K562 (cell line): ENCODE data around the gene PLCB4. TPM values are rescaled to one million over a fixed set of nuclear protein-coding genes. Genes with fewer than 3 reads are reported as not detected.

Experiments
- ATAC-seq: fragments of 200-7000 bp; cut with Tn5 transposase; 3 replicates; pipeline ENCODE4 v1.9.1; 2020; ENCODE audit warnings: moderate library complexity
- BruUV-seq: library from RNA; stranded (reverse); fragments of 400-500 nt; replicated peaks from 2 replicates; lab custom pipeline; 2021; lab: Mats Ljungman, UMichigan
- CTCF ChIA-PET: fragments of 300-600 bp; formaldehyde crosslinking; extraction: SDS; loops from one replicate; lab custom pipeline; 2021; ENCODE audit warnings: low intra/inter-chr PET ratio; lab: Yijun Ruan, JAX
- POLR2A ChIA-PET: fragments of 300-600, 350-650 bp; sonication (Branson Sonifier 250); formaldehyde crosslinking; extraction: SDS; loops from one replicate; lab custom pipeline; 2021; ENCODE audit warnings: antibody characterized with exemption, inconsistent platforms; lab: Yijun Ruan, JAX
- DNase-seq, 4 experiments: peaks; one replicate each; pipeline versions ENCODE4 v3.0.0 to v3.0.0-alpha.2; 2011 to 2018; ENCODE audit warnings: low spot score in 3 of 4, mixed read lengths in 3 of 4; ENCODE audit errors: extremely low read depth in 1 of 4
- FAIRE-seq: peaks from 2 replicates; lab custom pipeline; 2011; peaks lifted over from hg19 to GRCh38; lab: Jason Lieb, UNC
- H2AFZ ChIP-seq: 2 replicates; pipeline ENCODE4 v1.6.0; 2011; ENCODE audit warnings: low read depth, low read length, control low read depth, inconsistent platforms
- H3K27ac ChIP-seq: fragments of 200-600 bp; 3 replicates; pipeline ENCODE4 v1.8.0; 2011; ENCODE audit warnings: low read depth, mild to moderate bottlenecking, control low read depth, inconsistent platforms, low read length, moderate library complexity, mixed read lengths; ENCODE audit errors: extremely low read depth
- H3K27me3 ChIP-seq, 2 experiments: fragments of 300-600 bp in 1 of 2; 2 replicates in 1 of 2; 3 replicates in 1 of 2; pipeline versions ENCODE4 v1.6.0 to v1.8.0; 2011; ENCODE audit warnings: inconsistent platforms in 2 of 2, low read length in 2 of 2, mild to moderate bottlenecking in 1 of 2, mixed read lengths in 1 of 2, moderate library complexity in 1 of 2; ENCODE audit not compliant: control insufficient read depth in 2 of 2, insufficient read depth in 2 of 2
- H3K36me3 ChIP-seq: fragments of 300-600 bp; 3 replicates; pipeline ENCODE4 v1.8.0; 2011; ENCODE audit warnings: mild to moderate bottlenecking, low read length, inconsistent platforms; ENCODE audit not compliant: control insufficient read depth, insufficient read depth
- H3K4me1 ChIP-seq, 2 experiments: fragments of 200-600 bp in 1 of 2; replicated peaks in 1 of 2; 2 replicates in 1 of 2; 3 replicates in 1 of 2; pipeline versions ENCODE4 v1.5.1 to v1.8.0; 2011; ENCODE audit warnings: inconsistent platforms in 2 of 2, low read length in 2 of 2, mild to moderate bottlenecking in 1 of 2, mixed read lengths in 1 of 2, moderate library complexity in 1 of 2; ENCODE audit not compliant: control insufficient read depth in 2 of 2, insufficient read depth in 2 of 2
- H3K4me2 ChIP-seq: 2 replicates; pipeline ENCODE4 v1.6.1; 2011; ENCODE audit warnings: low read length, control low read depth, inconsistent platforms, mixed read lengths; ENCODE audit not compliant: insufficient read depth
- H3K4me3 ChIP-seq: fragments of 200-600 bp; sonication (generic), shearing (Covaris generic); 2 replicates; pipeline ENCODE4 v1.5.1; 2016; ENCODE audit warnings: control low read depth, inconsistent platforms
- H3K79me2 ChIP-seq: fragments of 200-600 bp; 3 replicates; pipeline ENCODE4 v1.8.0; 2011; ENCODE audit warnings: low read length, inconsistent platforms; ENCODE audit not compliant: control insufficient read depth, insufficient read depth
- H3K9ac ChIP-seq, 2 experiments: 2 replicates each; pipeline versions ENCODE4 v1.6.0 to v1.6.1; 2011; ENCODE audit warnings: low read depth in 2 of 2, low read length in 2 of 2, control low read depth in 1 of 2, inconsistent platforms in 1 of 2, mild to moderate bottlenecking in 1 of 2, mixed read lengths in 1 of 2; ENCODE audit not compliant: insufficient read depth in 1 of 2
- H3K9me1 ChIP-seq: one replicate; pipeline ENCODE4 v1.6.0; 2011; ENCODE audit warnings: inconsistent platforms, mild to moderate bottlenecking, low read length, moderate library complexity; ENCODE audit not compliant: control insufficient read depth, insufficient read depth
- H3K9me3 ChIP-seq: replicated peaks from 2 replicates; pipeline ENCODE4 v1.5.1; 2011; ENCODE audit warnings: low read depth, low read length, inconsistent platforms; ENCODE audit not compliant: control insufficient read depth, insufficient read depth
- H4K20me1 ChIP-seq: replicated peaks from 2 replicates; pipeline ENCODE4 v1.6.1; 2011; ENCODE audit warnings: low read length, inconsistent platforms, mixed read lengths; ENCODE audit not compliant: control insufficient read depth, insufficient read depth
- FOXM1 ChIP-seq, 2 experiments: fragments of 450-650 bp in 1 of 2; sonication (generic) in 1 of 2; formaldehyde crosslinking in 1 of 2; IDR thresholded peaks; 2 replicates each; pipeline versions ENCODE4 v1.6.1 to v1.9.0; 2017 to 2022; ENCODE audit warnings: low read depth in 2 of 2, mild to moderate bottlenecking in 2 of 2, missing genetic modification reagents in 1 of 2, moderate library complexity in 1 of 2
- IRF2 ChIP-seq: sonication (generic); formaldehyde crosslinking; IDR thresholded peaks from 2 replicates; pipeline ENCODE4 v1.8.1; 2022; ENCODE audit warnings: mild to moderate bottlenecking, missing genetic modification reagents
- SETDB1 ChIP-seq: IDR thresholded peaks from one replicate; pipeline ENCODE4 v1.6.1; 2012; ENCODE audit warnings: low read length, control low read depth, inconsistent platforms
- ZBTB8A ChIP-seq: fragments of 450-650 bp; IDR thresholded peaks from 2 replicates; pipeline ENCODE4 v1.6.1; 2018; ENCODE audit warnings: mild to moderate bottlenecking, moderate library complexity; ENCODE audit not compliant: partially characterized antibody
- ZNF695 ChIP-seq: fragments of 450-650 bp; formaldehyde crosslinking; IDR thresholded peaks from 2 replicates; pipeline ENCODE4 v1.4.0; 2020; ENCODE audit warnings: mild to moderate bottlenecking, moderate library complexity
- ZNF780A ChIP-seq: fragments of 250-450 bp; sonication (Bioruptor Pico); IDR thresholded peaks from 2 replicates; pipeline ENCODE4 v1.5.0; 2021; ENCODE audit warnings: mild to moderate bottlenecking
- WGBS: fragments of 100-300 bp; shearing (Covaris generic); methylation state at CpG from one replicate; pipeline ENCODE4 v1.1.6; 2016; ENCODE audit warnings: low coverage, mixed read lengths; ENCODE audit not compliant: insufficient coverage; ENCODE audit errors: missing lambda C conversion rate; 5-methylcytosine and 5-hydroxymethylcytosine counted together
- in situ Hi-C: fragments of 300-500 bp; cut with MboI; formaldehyde crosslinking; loops from 4 replicates; pipeline ENCODE4 v1.15.0; 2018; ENCODE audit warnings: inconsistent platforms, mixed read lengths
- intact Hi-C: fragments of 100-400 bp; cut with micrococcal nuclease; formaldehyde crosslinking; loops from 2 replicates; pipeline ENCODE4 v1.14.2; 2022
- polyA plus RNA-seq, 8 experiments: library from polyadenylated mRNA; depleted of rRNA in 4 of 8; stranded (reverse) in 5 of 8; unstranded in 3 of 8; fragments of >200 nt; fragmentation: Nextera tagmentation in 2 of 8; fragmentation: Illumina TruSeq in 1 of 8; extraction: Ambion mirVana in 2 of 8; extraction: Trizol in 1 of 8; gene quantifications; 2 replicates each; pipeline versions ENCODE4 v1.2.1 to v1.2.3, GENCODE V29; 2011 to 2014; ENCODE audit warnings: inconsistent platforms in 1 of 8, missing spikeins in 1 of 8
- total RNA-seq, 7 experiments: library from RNA; depleted of rRNA in 6 of 7; stranded (reverse); fragments of >200 nt in 6 of 7; fragmentation: Illumina TruSeq in 2 of 7; extraction: Trizol in 2 of 7; gene quantifications; 2 replicates each; pipeline versions ENCODE4 v1.2.1 to v1.2.3, GENCODE V29; 2011 to 2021; ENCODE audit warnings: low replicate concordance in 1 of 7
- TF ChIP-seq, protein P1 (sequence below): fragments of 250-450 bp; sonication (Bioruptor Pico); IDR thresholded peaks from 2 replicates; pipeline ENCODE4 v1.4.0; 2020
- TF ChIP-seq, protein P2 (sequence below): fragments of 250-450 bp; sonication (Bioruptor Pico); IDR thresholded peaks from 2 replicates; pipeline ENCODE4 v1.8.0; 2021; ENCODE audit warnings: moderate library complexity, mild to moderate bottlenecking, inconsistent platforms
- TF ChIP-seq, protein P3 (sequence below): fragments of 250-450 bp; sonication (Bioruptor Pico); IDR thresholded peaks from 2 replicates; pipeline ENCODE4 v1.8.0; 2022; ENCODE audit warnings: moderate library complexity, mild to moderate bottlenecking, inconsistent platforms
- TF ChIP-seq, protein P4 (sequence below): fragments of 450-650 bp; IDR thresholded peaks from 2 replicates; pipeline ENCODE4 v1.6.1; 2016; ENCODE audit warnings: borderline replicate concordance

PLCB4 gene
- total and polyA plus RNA-seq, 9 of the 15 experiments (the other 6 are each of a cell fraction or from before 2014, with no cell fraction given), result 0.20 to 2.9 (median 0.52) TPM

DNA sequence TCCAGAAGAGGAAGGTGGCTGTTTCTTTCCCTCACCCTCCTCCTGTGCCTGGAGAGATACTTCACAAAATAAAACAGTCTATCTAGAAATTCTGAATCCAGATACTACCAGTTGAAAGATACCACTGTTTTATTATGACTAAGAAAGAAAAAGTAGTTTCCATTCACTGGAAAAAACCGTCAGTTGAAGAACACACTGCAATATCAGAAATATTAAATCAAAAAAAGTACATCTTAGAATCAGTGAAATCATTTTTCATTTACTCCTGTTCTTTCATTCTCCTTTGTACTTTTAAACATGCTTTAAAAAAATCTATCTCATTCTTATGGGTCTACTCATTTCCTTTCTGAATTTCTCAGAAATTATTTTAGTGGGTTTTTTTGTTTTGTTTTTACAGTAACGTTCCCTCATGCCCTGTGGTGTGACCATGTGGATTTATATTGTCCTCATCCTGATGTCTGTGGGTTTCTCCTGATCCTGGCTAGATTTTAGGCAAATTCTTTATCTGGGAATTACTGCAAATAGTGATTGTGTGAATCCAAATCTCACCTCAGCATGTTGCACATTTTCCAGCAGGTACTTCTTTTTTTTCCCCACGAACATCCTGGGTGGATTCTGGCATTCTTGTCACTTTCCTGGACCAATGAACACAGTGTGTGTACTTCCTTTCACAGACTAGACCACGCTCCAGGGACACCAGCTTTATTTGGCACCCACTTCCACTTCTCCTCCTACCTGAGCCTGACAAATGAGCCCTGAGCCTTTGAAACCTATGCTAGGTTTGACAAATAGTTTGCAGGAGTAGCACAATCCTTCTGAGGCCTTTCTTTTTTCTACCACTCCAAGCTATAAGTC is 331.5 kb downstream of the PLCB4 start (continued):
- TF ChIP-seq, protein P1, sequence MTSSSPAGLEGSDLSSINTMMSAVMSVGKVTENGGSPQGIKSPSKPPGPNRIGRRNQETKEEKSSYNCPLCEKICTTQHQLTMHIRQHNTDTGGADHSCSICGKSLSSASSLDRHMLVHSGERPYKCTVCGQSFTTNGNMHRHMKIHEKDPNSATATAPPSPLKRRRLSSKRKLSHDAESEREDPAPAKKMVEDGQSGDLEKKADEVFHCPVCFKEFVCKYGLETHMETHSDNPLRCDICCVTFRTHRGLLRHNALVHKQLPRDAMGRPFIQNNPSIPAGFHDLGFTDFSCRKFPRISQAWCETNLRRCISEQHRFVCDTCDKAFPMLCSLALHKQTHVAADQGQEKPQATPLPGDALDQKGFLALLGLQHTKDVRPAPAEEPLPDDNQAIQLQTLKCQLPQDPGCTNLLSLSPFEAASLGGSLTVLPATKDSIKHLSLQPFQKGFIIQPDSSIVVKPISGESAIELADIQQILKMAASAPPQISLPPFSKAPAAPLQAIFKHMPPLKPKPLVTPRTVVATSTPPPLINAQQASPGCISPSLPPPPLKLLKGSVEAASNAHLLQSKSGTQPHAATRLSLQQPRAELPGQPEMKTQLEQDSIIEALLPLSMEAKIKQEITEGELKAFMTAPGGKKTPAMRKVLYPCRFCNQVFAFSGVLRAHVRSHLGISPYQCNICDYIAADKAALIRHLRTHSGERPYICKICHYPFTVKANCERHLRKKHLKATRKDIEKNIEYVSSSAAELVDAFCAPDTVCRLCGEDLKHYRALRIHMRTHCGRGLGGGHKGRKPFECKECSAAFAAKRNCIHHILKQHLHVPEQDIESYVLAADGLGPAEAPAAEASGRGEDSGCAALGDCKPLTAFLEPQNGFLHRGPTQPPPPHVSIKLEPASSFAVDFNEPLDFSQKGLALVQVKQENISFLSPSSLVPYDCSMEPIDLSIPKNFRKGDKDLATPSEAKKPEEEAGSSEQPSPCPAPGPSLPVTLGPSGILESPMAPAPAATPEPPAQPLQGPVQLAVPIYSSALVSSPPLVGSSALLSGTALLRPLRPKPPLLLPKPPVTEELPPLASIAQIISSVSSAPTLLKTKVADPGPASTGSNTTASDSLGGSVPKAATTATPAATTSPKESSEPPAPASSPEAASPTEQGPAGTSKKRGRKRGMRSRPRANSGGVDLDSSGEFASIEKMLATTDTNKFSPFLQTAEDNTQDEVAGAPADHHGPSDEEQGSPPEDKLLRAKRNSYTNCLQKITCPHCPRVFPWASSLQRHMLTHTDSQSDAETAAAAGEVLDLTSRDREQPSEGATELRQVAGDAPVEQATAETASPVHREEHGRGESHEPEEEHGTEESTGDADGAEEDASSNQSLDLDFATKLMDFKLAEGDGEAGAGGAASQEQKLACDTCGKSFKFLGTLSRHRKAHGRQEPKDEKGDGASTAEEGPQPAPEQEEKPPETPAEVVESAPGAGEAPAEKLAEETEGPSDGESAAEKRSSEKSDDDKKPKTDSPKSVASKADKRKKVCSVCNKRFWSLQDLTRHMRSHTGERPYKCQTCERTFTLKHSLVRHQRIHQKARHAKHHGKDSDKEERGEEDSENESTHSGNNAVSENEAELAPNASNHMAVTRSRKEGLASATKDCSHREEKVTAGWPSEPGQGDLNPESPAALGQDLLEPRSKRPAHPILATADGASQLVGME, result no peak
- TF ChIP-seq ZNF780A (CRISPR knock-in tag), result no peak
- TF ChIP-seq IRF2 (CRISPR knock-in tag), result no peak

DNA sequence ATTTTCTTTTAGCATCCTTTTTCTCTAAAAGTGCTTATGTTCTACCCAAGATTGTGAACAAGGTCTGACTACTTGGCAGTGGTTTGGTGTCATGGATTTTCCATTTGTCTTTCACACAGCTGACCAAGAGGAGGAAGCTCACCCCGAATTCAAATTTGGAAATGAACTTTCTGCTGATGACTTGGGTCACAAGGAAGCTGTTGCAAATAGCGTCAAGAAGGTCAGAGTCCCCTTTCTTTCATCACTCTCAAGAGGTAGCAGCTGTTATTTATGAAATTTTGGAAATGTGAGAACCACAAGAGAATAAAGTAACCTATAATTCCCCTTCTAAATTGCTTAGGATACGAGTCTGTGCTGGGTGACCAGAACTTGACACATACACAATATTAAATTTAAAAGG is 332.5 kb downstream of the PLCB4 start:
- Histone ChIP-seq H3K4me1 (no peaks in the 10 kb centered on the region), H3K9ac (no peak overlapping the region), H3K9me3 (no peaks in the 10 kb centered on the region), H3K36me3 (no peaks in the 10 kb centered on the region), H3K4me3 (no peak overlapping the region), H3K27ac (no peak overlapping the region), H3K27me3 (no peaks in the 10 kb centered on the region), H2AFZ (no peak overlapping the region), H3K79me2 (no peaks in the 10 kb centered on the region), H4K20me1 (no peaks in the 10 kb centered on the region), H3K4me2 (no peak overlapping the region), H3K9me1 (no peaks in the 10 kb centered on the region)
- no peak for ATAC-seq
- FAIRE-seq, result no peak
- intact Hi-C loops (no loop called here), in situ Hi-C loops (no loop called here)
- no TSS peak for BruUV-seq
- ChIA-PET CTCF (no interaction called here), POLR2A (no interaction called here)
- DNase-seq, result no peak
- 0% methylated on average over 3 of the region's 3 CpGs for WGBS
- TF ChIP-seq ZNF695 (CRISPR knock-in tag) (no peak), SETDB1 (no peak), ZBTB8A (no peak), FOXM1 (IDR thresholded peaks at IDR 0.05; ENCODE audit: low read depth) (no peak), FOXM1 (CRISPR knock-in tag; IDR thresholded peaks at IDR 0.05; ENCODE audit: low read depth) (no peak)
- TF ChIP-seq, protein P2, sequence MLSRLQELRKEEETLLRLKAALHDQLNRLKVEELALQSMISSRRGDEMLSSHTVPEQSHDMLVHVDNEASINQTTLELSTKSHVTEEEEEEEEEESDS (CRISPR knock-in tag), result no peak
- TF ChIP-seq, protein P3, sequence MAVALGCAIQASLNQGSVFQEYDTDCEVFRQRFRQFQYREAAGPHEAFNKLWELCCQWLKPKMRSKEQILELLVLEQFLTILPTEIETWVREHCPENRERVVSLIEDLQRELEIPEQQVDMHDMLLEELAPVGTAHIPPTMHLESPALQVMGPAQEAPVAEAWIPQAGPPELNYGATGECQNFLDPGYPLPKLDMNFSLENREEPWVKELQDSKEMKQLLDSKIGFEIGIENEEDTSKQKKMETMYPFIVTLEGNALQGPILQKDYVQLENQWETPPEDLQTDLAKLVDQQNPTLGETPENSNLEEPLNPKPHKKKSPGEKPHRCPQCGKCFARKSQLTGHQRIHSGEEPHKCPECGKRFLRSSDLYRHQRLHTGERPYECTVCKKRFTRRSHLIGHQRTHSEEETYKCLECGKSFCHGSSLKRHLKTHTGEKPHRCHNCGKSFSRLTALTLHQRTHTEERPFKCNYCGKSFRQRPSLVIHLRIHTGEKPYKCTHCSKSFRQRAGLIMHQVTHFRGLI (CRISPR knock-in tag), result no peak
- TF ChIP-seq, protein P4, sequence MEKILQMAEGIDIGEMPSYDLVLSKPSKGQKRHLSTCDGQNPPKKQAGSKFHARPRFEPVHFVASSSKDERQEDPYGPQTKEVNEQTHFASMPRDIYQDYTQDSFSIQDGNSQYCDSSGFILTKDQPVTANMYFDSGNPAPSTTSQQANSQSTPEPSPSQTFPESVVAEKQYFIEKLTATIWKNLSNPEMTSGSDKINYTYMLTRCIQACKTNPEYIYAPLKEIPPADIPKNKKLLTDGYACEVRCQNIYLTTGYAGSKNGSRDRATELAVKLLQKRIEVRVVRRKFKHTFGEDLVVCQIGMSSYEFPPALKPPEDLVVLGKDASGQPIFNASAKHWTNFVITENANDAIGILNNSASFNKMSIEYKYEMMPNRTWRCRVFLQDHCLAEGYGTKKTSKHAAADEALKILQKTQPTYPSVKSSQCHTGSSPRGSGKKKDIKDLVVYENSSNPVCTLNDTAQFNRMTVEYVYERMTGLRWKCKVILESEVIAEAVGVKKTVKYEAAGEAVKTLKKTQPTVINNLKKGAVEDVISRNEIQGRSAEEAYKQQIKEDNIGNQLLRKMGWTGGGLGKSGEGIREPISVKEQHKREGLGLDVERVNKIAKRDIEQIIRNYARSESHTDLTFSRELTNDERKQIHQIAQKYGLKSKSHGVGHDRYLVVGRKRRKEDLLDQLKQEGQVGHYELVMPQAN, result no peak
